OCI-LY7 (cell line): ENCODE results near the gene STAP2.

Experiments used
- EZH2phosphoT487 ChIP-seq: fragments of 200-600 bp; sonication (generic); IDR thresholded peaks from 2 replicates; pipeline ENCODE4 v1.6.1; 2018; ENCODE audit warnings: low read depth, borderline replicate concordance, mild to moderate bottlenecking, mixed run types, antibody characterized with exemption, low read length, moderate library complexity, mixed read lengths
- TF ChIP-seq, protein P1 (sequence below): fragments of 200-600 bp; sonication (generic); conservative IDR thresholded peaks from 2 replicates; pipeline ENCODE4 v1.5.1; 2014; ENCODE audit warnings: mild to moderate bottlenecking, antibody characterized with exemption, low read length, moderate library complexity, mixed read lengths

DNA sequence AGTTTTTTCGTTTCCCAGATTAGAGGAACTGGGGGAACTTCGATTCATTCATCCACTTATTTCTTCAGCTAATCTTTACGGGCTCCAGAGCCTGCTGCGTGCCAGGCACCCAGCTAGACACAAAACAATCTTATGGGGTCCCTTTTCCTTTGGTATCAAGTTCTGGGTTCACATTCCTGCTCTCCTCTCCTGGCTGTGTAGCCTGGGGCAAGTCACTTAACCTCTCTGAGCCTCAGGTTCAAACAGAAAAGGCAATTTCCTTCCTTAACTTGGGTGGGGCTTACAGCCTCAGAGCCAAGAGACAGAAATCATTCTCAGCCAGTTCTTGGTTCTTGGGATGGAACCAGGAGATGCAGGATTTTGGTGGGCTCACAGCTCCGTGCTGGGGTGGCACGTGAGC lies 53.7 kb downstream of the STAP2 start:
- TF ChIP-seq, protein P1, sequence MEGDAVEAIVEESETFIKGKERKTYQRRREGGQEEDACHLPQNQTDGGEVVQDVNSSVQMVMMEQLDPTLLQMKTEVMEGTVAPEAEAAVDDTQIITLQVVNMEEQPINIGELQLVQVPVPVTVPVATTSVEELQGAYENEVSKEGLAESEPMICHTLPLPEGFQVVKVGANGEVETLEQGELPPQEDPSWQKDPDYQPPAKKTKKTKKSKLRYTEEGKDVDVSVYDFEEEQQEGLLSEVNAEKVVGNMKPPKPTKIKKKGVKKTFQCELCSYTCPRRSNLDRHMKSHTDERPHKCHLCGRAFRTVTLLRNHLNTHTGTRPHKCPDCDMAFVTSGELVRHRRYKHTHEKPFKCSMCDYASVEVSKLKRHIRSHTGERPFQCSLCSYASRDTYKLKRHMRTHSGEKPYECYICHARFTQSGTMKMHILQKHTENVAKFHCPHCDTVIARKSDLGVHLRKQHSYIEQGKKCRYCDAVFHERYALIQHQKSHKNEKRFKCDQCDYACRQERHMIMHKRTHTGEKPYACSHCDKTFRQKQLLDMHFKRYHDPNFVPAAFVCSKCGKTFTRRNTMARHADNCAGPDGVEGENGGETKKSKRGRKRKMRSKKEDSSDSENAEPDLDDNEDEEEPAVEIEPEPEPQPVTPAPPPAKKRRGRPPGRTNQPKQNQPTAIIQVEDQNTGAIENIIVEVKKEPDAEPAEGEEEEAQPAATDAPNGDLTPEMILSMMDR, result no peak
- no peak for TF ChIP-seq EZH2phosphoT487
